Neural progenitor cell (in vitro differentiated cells): Measurements from ENCODE around the gene HIGD1B. TPM values are rescaled to one million over a fixed set of nuclear protein-coding genes. Genes with fewer than 3 reads are reported as not detected.

Experiments
- DNase-seq: peaks from one replicate; pipeline ENCODE4 v3.0.0-alpha.2; 2016; ENCODE audit warnings: low spot score
- H2AFZ ChIP-seq: fragments of 200-600 bp; sonication (generic); replicated peaks from 2 replicates; pipeline ENCODE4 v1.6.1; 2016; ENCODE audit warnings: antibody characterized with exemption
- H3F3A ChIP-seq: fragments of 200-600 bp; sonication (generic); 2 replicates; pipeline ENCODE4 v1.6.1; 2016; ENCODE audit warnings: antibody characterized with exemption, low read depth
- H3K27ac ChIP-seq: fragments of 200-600 bp; sonication (generic); 2 replicates; pipeline ENCODE4 v1.5.1; 2016; ENCODE audit warnings: mild to moderate bottlenecking
- H3K27me3 ChIP-seq: fragments of 200-600 bp; sonication (generic); 2 replicates; pipeline ENCODE4 v1.6.1; 2016; ENCODE audit warnings: mild to moderate bottlenecking, moderate library complexity
- H3K36me3 ChIP-seq: fragments of 200-600 bp; sonication (generic); 2 replicates; pipeline ENCODE4 v1.5.1; 2016
- H3K4me1 ChIP-seq: fragments of 200-600 bp; sonication (generic); 2 replicates; pipeline ENCODE4 v1.6.1; 2016; ENCODE audit warnings: mixed run types
- H3K4me2 ChIP-seq: fragments of 200-600 bp; sonication (generic); 2 replicates; pipeline ENCODE4 v1.6.1; 2016
- H3K4me3 ChIP-seq: fragments of 200-600 bp; sonication (generic); 2 replicates; pipeline ENCODE4 v1.5.1; 2016
- H3K79me2 ChIP-seq: fragments of 200-600 bp; sonication (generic); 2 replicates; pipeline ENCODE4 v1.6.1; 2016; ENCODE audit warnings: low read depth
- H3K9ac ChIP-seq: fragments of 200-600 bp; sonication (generic); 2 replicates; pipeline ENCODE4 v1.6.1; 2016
- H3K9me3 ChIP-seq: fragments of 200-600 bp; sonication (generic); 2 replicates; pipeline ENCODE4 v1.5.1; 2016; ENCODE audit warnings: low read depth
- H4K20me1 ChIP-seq: fragments of 200-600 bp; sonication (generic); 2 replicates; pipeline ENCODE4 v1.6.1; 2016; ENCODE audit warnings: low read depth
- H3K27ac Mint-ChIP-seq: 3 replicates; pipeline ENCODE4 v1.8.0; 2021; ENCODE audit warnings: mixed read lengths
- H3K27me3 Mint-ChIP-seq: 2 replicates; pipeline ENCODE4 v1.8.0; 2022; ENCODE audit warnings: low read depth, mild to moderate bottlenecking, inconsistent platforms, moderate library complexity, mixed read lengths; ENCODE audit not compliant: insufficient read depth
- H3K36me3 Mint-ChIP-seq: 3 replicates; pipeline ENCODE4 v1.8.0; 2021; ENCODE audit warnings: mixed read lengths
- H3K4me1 Mint-ChIP-seq: 3 replicates; pipeline ENCODE4 v1.8.0; 2021; ENCODE audit warnings: mixed read lengths
- H3K4me3 Mint-ChIP-seq: 3 replicates; pipeline ENCODE4 v1.8.0; 2021; ENCODE audit warnings: mild to moderate bottlenecking, moderate library complexity, mixed read lengths
- H3K9me3 Mint-ChIP-seq: 3 replicates; pipeline ENCODE4 v1.8.0; 2020; ENCODE audit warnings: mixed read lengths
- CTCF ChIP-seq: fragments of 200-600 bp; sonication (generic); IDR thresholded peaks from 2 replicates; pipeline ENCODE4 v1.5.1; 2017; ENCODE audit warnings: antibody characterized with exemption, mild to moderate bottlenecking
- EZH2 ChIP-seq: fragments of 200-600 bp; sonication (generic); IDR thresholded peaks from 2 replicates; pipeline ENCODE4 v1.6.1; 2017; ENCODE audit warnings: antibody characterized with exemption, mild to moderate bottlenecking, moderate library complexity
- EZH2phosphoT487 ChIP-seq: fragments of 200-600 bp; sonication (generic); IDR thresholded peaks from 2 replicates; pipeline ENCODE4 v1.6.1; 2017; ENCODE audit warnings: antibody characterized with exemption
- total RNA-seq: library from RNA; depleted of rRNA; stranded (reverse); fragments of >200 nt; gene quantifications from 2 replicates; pipeline ENCODE4 v1.2.3, GENCODE V29; 2015; ENCODE audit warnings: low replicate concordance

The HIGD1B gene
- total RNA-seq, 1 donor from 2014 or later, result not detected

- no peak for DNase-seq
- H3K27me3 ChIP-seq, result no peaks in the 10 kb centered on the region
- H3K4me3 Mint-ChIP-seq, result no peak overlapping the region
- no peaks in the 10 kb centered on the region for H3K4me1 Mint-ChIP-seq
- no peaks in the 10 kb centered on the region for H3K9me3 ChIP-seq
- no peaks in the 10 kb centered on the region for H3K27me3 Mint-ChIP-seq
- no peak overlapping the region for H3K4me2 ChIP-seq
- no peak overlapping the region for H3K9ac ChIP-seq
- no peaks in the 10 kb centered on the region for H3K9me3 Mint-ChIP-seq
- no peak overlapping the region for H3K27ac ChIP-seq
- no peak overlapping the region for H3K4me3 ChIP-seq
- H3K4me1 ChIP-seq, result no peaks in the 10 kb centered on the region
- peaks cover 37% of the 10 kb centered on the region for H4K20me1 ChIP-seq
- peaks cover 5% of the 10 kb centered on the region for H3F3A ChIP-seq
- H3K36me3 ChIP-seq, result no peaks in the 10 kb centered on the region
- no peak overlapping the region for H3K27ac Mint-ChIP-seq
- peaks cover 76% of the 10 kb centered on the region for H3K79me2 ChIP-seq
- H3K36me3 Mint-ChIP-seq, result peaks cover 14% of the 10 kb centered on the region
- H2AFZ ChIP-seq, result no peak overlapping the region
- TF ChIP-seq CTCF, result no peak
- no peak for TF ChIP-seq EZH2
- TF ChIP-seq EZH2phosphoT487, result no peak
Observed at GRCh38 chr17:44892250-44892649, 44.6 kb downstream of the HIGD1B start.

DNA sequence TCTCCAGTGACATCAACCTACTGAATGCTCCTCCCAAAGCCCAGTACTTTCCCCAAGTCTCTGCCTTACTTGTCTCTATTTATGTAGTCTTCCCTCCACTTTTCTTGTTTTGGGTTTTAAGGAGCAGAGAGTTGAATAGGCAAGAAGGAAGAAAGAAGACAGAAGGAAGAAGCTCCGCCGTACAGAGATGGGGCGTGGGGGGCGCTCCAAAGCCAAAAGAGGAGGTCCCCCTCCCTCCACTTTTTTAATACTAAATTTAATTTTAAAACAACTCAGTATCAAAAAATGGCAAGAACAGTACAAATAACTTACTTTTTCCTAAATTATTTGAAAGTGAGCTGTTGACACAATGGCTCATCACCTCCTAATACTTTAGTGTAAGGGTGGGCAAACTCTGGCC lies 47.0 kb downstream of the HIGD1B start:
- peaks cover 14% of the 10 kb centered on the region for H3K36me3 Mint-ChIP-seq
- H3K27me3 Mint-ChIP-seq, result no peaks in the 10 kb centered on the region
- no peak for TF ChIP-seq EZH2
- TF ChIP-seq CTCF, result no peak
- TF ChIP-seq EZH2phosphoT487, result no peak
- no peaks in the 10 kb centered on the region for H3K36me3 ChIP-seq
- H4K20me1 ChIP-seq, result peaks cover 33% of the 10 kb centered on the region
- H3K4me3 ChIP-seq, result no peak overlapping the region
- peaks cover 8% of the 10 kb centered on the region for H3K4me1 Mint-ChIP-seq
- H3K9me3 Mint-ChIP-seq, result no peaks in the 10 kb centered on the region
- no peak overlapping the region for H3K4me2 ChIP-seq
- H2AFZ ChIP-seq, result no peak overlapping the region
- H3K27ac ChIP-seq, result no peak overlapping the region
- no peaks in the 10 kb centered on the region for H3K27me3 ChIP-seq
- H3K4me1 ChIP-seq, result no peaks in the 10 kb centered on the region
- no peak overlapping the region for H3K27ac Mint-ChIP-seq
- no peak for DNase-seq
- no peak overlapping the region for H3K4me3 Mint-ChIP-seq
- no peak overlapping the region for H3K9ac ChIP-seq
- H3F3A ChIP-seq, result peaks cover 12% of the 10 kb centered on the region
- H3K9me3 ChIP-seq, result no peaks in the 10 kb centered on the region
- H3K79me2 ChIP-seq, result peaks cover 85% of the 10 kb centered on the region

GRCh38 chr17:44898768-44899073 lies 51.0 kb downstream of the HIGD1B start:
- H3K79me2 ChIP-seq, result peaks cover 47% of the 10 kb centered on the region

More at GRCh38 chr17:44898768-44899073, 51.0 kb downstream of the HIGD1B start:
- TF ChIP-seq CTCF (no peak), EZH2phosphoT487 (no peak), EZH2 (no peak)
- H3K4me3 Mint-ChIP-seq, result peak overlapping the region; percentile 96
- peak overlapping the region; percentile 97 for H2AFZ ChIP-seq
- peaks cover 16% of the 10 kb centered on the region for H3K4me1 Mint-ChIP-seq
- H3K9me3 Mint-ChIP-seq, result no peaks in the 10 kb centered on the region
- H3F3A ChIP-seq, result peaks cover 12% of the 10 kb centered on the region
- H3K9me3 ChIP-seq, result no peaks in the 10 kb centered on the region
- no peak for DNase-seq
- no peaks in the 10 kb centered on the region for H3K36me3 ChIP-seq
- no peaks in the 10 kb centered on the region for H3K27me3 Mint-ChIP-seq
- no peaks in the 10 kb centered on the region for H3K4me1 ChIP-seq
- peak overlapping the region; percentile 100 for H3K4me2 ChIP-seq
- peaks cover 7% of the 10 kb centered on the region for H3K36me3 Mint-ChIP-seq
- peak overlapping the region; percentile 96 for H3K9ac ChIP-seq
- H3K27ac Mint-ChIP-seq, result peak overlapping the region; percentile 100
- peak overlapping the region; percentile 87 for H3K4me3 ChIP-seq
- H3K27me3 ChIP-seq, result no peaks in the 10 kb centered on the region
- peak overlapping the region; percentile 98 for H3K27ac ChIP-seq
- peaks cover 14% of the 10 kb centered on the region for H4K20me1 ChIP-seq
